Hindlimb muscle (tissue), 1 donor: ENCODE measurements around the gene MREG. TPM values are rescaled to one million over a fixed set of nuclear protein-coding genes. Genes with fewer than 3 reads are reported as not detected.
"Not testable (repeated sequence)": the region's sequence is repeated elsewhere in the genome, so short reads cannot be mapped to it uniquely, and the experiment has no call there.

Experiments
- DNase-seq: peaks from one replicate; pipeline ENCODE4 v3.0.0-alpha.2; 2013
- polyA plus RNA-seq: library from polyadenylated mRNA; unstranded; fragments of 120-200 nt; gene quantifications from one replicate; pipeline ENCODE4 v1.2.1, GENCODE V29; 2013; ENCODE audit not compliant: insufficient read length

Gene MREG
- polyA plus RNA-seq, 1 donor: 2.2 TPM

- DNase-seq: not testable (repeated sequence)
These were observed 24.7 kb downstream of the MREG start for GRCh38 chr2:215988556-215989207.

GRCh38 chr2:215985257-215985656, 28.1 kb downstream of the MREG start:
- no peak for DNase-seq

- no peak for DNase-seq
These were observed 28.7 kb downstream of the MREG start for GRCh38 chr2:215984661-215985060.

- no peak for DNase-seq
These were observed 29.6 kb downstream of the MREG start for GRCh38 chr2:215983581-215984351.

GRCh38 chr2:215982465-215982875, 30.9 kb downstream of the MREG start:
- no peak for DNase-seq

- DNase-seq: no peak
These were observed 32.2 kb downstream of the MREG start for GRCh38 chr2:215981115-215981514.

- DNase-seq: no peak
These were observed 33.7 kb downstream of the MREG start for GRCh38 chr2:215979620-215980019.

GRCh38 chr2:215974700-215975429, 38.5 kb downstream of the MREG start:
- DNase-seq: no peak

GRCh38 chr2:215973954-215974699, 39.2 kb downstream of the MREG start:
- no peak for DNase-seq

- no peak for DNase-seq
These were observed 40.1 kb downstream of the MREG start for GRCh38 chr2:215973145-215973792.

- DNase-seq: no peak
These were observed 41.7 kb downstream of the MREG start for GRCh38 chr2:215971671-215972070.

- DNase-seq: not testable (repeated sequence)
These were observed 42.5 kb downstream of the MREG start for GRCh38 chr2:215970894-215971293.

GRCh38 chr2:215970425-215970824, 42.9 kb downstream of the MREG start:
- DNase-seq: no peak

GRCh38 chr2:215969131-215969841, 44.1 kb downstream of the MREG start:
- DNase-seq: no peak

GRCh38 chr2:215968499-215968898, 44.9 kb downstream of the MREG start:
- no peak for DNase-seq

GRCh38 chr2:215967590-215968378, 45.6 kb downstream of the MREG start:
- no peak for DNase-seq

GRCh38 chr2:215966951-215967350, 46.4 kb downstream of the MREG start:
- no peak for DNase-seq

GRCh38 chr2:215966274-215966673, 47.1 kb downstream of the MREG start:
- DNase-seq: no peak

- DNase-seq: no peak
These were observed 47.7 kb downstream of the MREG start for GRCh38 chr2:215965532-215966165.

- DNase-seq: no peak
These were observed 51.4 kb downstream of the MREG start for GRCh38 chr2:215961981-215962380.
